SH-SY5Y (cell line): Measurements from ENCODE around the gene GRM8.

Source experiments
- GATA2 ChIP-seq: IDR thresholded peaks from 2 replicates; pipeline ENCODE4 v1.6.1; 2011; ENCODE audit warnings: mild to moderate bottlenecking, low read depth, low read length
- GATA3 ChIP-seq: IDR thresholded peaks from 2 replicates; pipeline ENCODE4 v1.6.1; 2011; ENCODE audit warnings: low read depth, mild to moderate bottlenecking, low read length, moderate library complexity

The GRM8 gene

GRCh38 chr7:126881315-126881714, 371.4 kb downstream of the GRM8 start:
- TF ChIP-seq GATA3 (no peak), GATA2 (no peak)

DNA sequence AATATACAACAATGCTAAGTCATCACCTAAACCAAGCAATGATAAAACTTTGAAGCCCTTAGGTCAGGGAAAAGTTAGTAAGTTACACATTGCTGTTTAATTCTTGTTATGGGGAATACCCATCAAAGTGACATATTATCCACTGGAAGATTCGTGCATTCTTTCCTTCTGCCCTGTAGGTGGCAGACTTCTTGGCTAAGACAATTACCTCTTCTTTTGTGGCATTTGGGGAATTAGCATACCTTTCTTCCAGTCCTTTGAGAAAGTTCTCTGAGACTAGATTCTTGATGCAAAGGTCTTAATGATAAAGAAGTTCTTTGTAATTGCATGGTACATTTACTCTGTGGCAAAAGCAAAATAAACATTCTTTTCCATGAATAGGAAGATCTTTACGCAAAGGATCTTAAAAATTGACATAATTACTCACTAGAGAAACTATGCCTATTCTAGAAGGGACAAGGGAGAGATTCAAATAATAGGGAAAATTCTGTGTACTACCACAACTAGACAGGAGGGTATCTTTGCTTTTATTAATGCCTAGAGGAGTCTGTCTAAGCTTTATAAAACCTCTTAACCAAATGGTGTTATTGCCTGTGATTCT, 395.9 kb downstream of the GRM8 start:
- TF ChIP-seq GATA3 (no peak), GATA2 (no peak)

DNA sequence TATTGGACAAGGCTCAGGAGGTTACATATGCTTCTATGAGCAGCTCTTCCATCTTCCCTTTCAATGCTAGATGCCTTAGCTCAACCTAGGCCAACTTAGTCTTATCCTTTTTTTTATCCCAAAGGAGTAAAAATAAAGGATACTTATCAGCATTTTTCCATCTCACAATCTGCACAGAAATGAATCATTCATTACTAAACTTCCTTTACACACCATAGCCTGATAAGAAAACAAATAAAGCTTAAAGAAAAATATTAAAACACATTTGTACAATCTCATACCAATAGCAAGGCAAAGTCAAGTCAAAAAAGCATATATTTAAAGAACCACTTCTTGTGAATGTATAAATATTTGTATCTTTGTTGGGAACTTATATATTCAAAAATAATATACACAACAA, 407.4 kb downstream of the GRM8 start:
- TF ChIP-seq GATA2 (no peak), GATA3 (no peak)

GRCh38 chr7:126843883-126844282, 408.9 kb downstream of the GRM8 start:
- TF ChIP-seq GATA2 (no peak; the same call in 1 of the 2 replicates), GATA3 (peak; percentile 88)

- TF ChIP-seq GATA2 (no peak), GATA3 (no peak)
Observed at GRCh38 chr7:126843336-126843735, 409.4 kb downstream of the GRM8 start.

GRCh38 chr7:126842451-126842850, 410.3 kb downstream of the GRM8 start:
- TF ChIP-seq GATA2 (no peak), GATA3 (no peak)

DNA sequence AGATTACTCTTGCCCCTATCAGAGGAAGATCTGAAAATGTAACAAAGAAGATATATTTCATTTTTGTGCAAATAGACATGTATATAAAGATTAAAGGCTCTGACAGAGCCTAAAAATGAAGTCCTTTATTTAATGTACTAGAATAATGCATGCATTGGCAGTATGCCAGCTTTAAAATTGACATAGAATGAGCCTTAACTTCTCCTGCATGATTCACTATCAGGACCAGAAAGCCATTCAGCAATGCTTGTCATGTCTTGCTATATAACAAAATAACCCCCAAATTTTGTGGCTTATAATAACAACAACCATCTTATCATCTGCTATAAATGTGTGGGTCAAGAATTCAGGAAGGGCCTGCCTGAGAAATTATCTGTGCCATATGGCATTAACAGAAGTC, 411.9 kb downstream of the GRM8 start:
- TF ChIP-seq GATA3 (peak; percentile 85), GATA2 (peak; percentile 62)

DNA sequence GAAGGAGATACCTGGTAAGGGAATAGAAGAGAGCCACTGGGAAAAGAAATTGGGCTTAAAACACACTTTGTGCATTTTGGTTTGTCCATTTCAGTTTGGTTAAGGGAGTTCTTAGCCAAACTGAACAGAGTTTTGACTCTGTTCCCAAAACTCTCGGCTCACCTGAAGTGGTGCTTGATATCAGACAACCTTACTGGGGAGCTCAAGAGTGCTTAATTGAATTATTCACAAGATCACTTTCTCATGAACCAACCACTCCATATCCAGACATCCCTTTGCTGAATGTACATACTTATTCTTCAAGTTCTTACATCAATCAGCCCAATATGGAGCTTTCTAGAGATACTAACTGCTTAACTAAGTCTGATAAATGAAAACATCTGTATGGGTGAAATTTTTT, 413.1 kb downstream of the GRM8 start:
- no peak for TF ChIP-seq GATA2
- no peak for TF ChIP-seq GATA3

DNA sequence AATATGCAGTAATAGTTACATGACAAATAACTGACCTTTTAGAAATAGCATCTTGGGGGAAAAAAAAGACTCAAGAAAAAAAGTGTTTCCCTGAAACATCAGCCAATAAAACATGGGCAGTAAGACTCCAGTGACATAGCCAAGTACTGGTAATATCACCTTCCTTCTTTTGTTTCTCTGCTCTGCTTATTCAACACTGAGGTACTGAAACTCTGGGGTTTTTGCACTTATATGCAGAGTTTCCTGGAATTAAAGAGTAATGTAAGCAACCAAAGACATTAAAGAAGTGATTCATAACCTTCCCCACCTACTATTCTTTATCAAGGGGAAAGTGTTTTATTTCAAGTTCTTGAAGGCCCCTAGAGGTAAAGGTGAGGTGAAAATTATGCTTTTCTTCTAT, 414.5 kb downstream of the GRM8 start:
- TF ChIP-seq GATA3, result no peak
- no peak for TF ChIP-seq GATA2

GRCh38 chr7:126820925-126821324, 431.8 kb downstream of the GRM8 start:
- no peak for TF ChIP-seq GATA2
- no peak for TF ChIP-seq GATA3

DNA sequence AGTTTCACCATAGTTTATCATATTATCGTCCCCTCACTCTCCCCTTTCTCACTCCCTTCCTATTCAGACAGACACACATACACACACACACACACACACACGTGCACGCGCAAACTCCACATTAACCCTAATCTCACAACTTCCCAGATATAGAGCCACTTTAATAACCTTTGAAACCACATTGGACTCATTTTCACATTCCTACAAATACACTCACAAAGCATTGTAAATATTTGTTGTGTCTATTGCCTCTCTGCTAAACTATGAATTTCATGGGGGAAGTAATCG, 433.6 kb downstream of the GRM8 start:
- no peak for TF ChIP-seq GATA3

DNA sequence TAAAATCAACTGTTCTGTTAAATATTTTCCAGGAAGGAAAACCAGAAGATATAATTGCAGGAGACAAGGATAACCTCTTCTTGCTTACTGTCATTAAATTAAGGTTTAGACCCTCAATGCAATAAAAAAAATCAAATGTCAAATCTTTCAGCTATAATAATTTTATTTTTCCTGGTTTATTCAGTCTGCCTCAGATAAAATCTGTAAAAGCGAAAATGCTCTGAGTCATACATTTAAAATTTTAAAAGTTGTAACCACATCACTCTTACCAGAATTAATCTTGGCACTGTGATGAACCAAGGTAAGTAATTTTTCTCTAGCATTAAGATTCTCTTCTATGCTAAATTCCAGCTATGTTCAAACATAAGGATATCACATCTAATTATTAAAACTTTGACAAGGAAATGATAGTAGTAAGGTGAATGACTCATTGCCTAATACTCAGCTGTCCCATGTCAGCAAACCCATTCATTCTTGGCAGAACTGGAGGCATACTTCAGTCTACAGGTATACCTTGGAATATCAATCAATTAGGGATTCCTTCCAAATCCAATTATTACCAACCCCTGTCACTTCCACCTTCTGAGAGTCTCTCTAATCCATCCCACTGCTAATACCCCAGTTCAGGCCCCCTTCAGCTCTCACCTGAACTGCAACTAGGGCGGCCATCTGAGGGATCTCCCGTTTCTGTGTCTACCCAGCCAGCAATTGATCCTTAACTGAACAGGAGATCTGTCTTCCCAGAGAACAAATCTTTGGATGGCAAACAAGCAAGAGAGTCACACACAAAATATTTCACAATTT, 434.1 kb downstream of the GRM8 start:
- no peak for TF ChIP-seq GATA2
- TF ChIP-seq GATA3, result no peak

GRCh38 chr7:126809188-126809587, 443.6 kb downstream of the GRM8 start:
- TF ChIP-seq GATA2, result no peak
- TF ChIP-seq GATA3, result no peak

GRCh38 chr7:126806614-126807013, 446.1 kb downstream of the GRM8 start:
- TF ChIP-seq GATA3 (no peak), GATA2 (no peak)

- TF ChIP-seq GATA3, result no peak
- no peak for TF ChIP-seq GATA2
Observed at GRCh38 chr7:126805351-126805750, 447.4 kb downstream of the GRM8 start.
